ENCODE measurements around the gene RDX. TPM values are rescaled to one million over a fixed set of nuclear protein-coding genes. Genes with fewer than 3 reads are reported as not detected.
A peak's percentile ranks its signal among the peaks of the same experiment; 100 is the strongest.

RDX gene
- total RNA-seq, 1 experiment from 2014 or later: 196 TPM

- no peaks in the 10 kb centered on the region; the same call in 1 of the 2 replicates for H4K20me1 ChIP-seq (ENCODE audit: insufficient read depth)
- H3K79me2 ChIP-seq (ENCODE audit: low read depth): peaks cover 5% of the 10 kb centered on the region
- H3K9me3 ChIP-seq (ENCODE audit: insufficient read depth, low read depth): no peaks in the 10 kb centered on the region
- H3K27ac ChIP-seq: no peak overlapping the region
- H3K27me3 ChIP-seq (ENCODE audit: insufficient read depth, low read depth): no peaks in the 10 kb centered on the region
- no peaks in the 10 kb centered on the region for H3K9me2 ChIP-seq (ENCODE audit: insufficient read depth)
- H2AFZ ChIP-seq: no peak overlapping the region
- H3F3A ChIP-seq (ENCODE audit: insufficient read depth, low read depth): peaks cover 19% of the 10 kb centered on the region
- BruUV-seq (replicated peaks): no TSS peak
- ChIA-PET POLR2A (ENCODE audit: unreplicated experiment) (interaction anchor here (0.6 kb wide), 2 partner anchors 94 to 1635 kb away, joined by 3 to 5 read pairs; no protein-coding TSS in a partner anchor), CTCF (interaction anchor here (0.7 kb wide), 1 partner anchor 85 kb away, joined by 3 read pairs; no protein-coding TSS in a partner anchor)
- no peak overlapping the region for H3K4me3 ChIP-seq
- H3K4me2 ChIP-seq: no peak overlapping the region
- intact Hi-C loops (cut with micrococcal nuclease; ENCODE audit: unreplicated experiment): no loop called here
- TF ChIP-seq EZH2 (IDR thresholded peaks at IDR 0.05; ENCODE audit: low read depth) (no peak), CTCF (conservative IDR thresholded peaks at IDR 0.05) (no peak)
- DNase-seq: no peak
- H3K36me3 ChIP-seq (ENCODE audit: low read depth): peaks cover 81% of the 10 kb centered on the region
- H3K4me1 ChIP-seq (replicated peaks; ENCODE audit: insufficient read depth): no peaks in the 10 kb centered on the region
Observed at GRCh38 chr11:110160016-110160415, 136.4 kb downstream of the RDX start.

GRCh38 chr11:110159476-110159875 lies 136.9 kb downstream of the RDX start:
- BruUV-seq (replicated peaks): no TSS peak
- no peaks in the 10 kb centered on the region; the same call in 1 of the 2 replicates for H4K20me1 ChIP-seq (ENCODE audit: insufficient read depth)
- H3K36me3 ChIP-seq (ENCODE audit: low read depth): peaks cover 78% of the 10 kb centered on the region
- H3F3A ChIP-seq (ENCODE audit: insufficient read depth, low read depth): peaks cover 19% of the 10 kb centered on the region
- H3K79me2 ChIP-seq (ENCODE audit: low read depth): peaks cover 5% of the 10 kb centered on the region
- ChIA-PET POLR2A (ENCODE audit: unreplicated experiment) (no interaction called here), CTCF (no interaction called here)
- no peaks in the 10 kb centered on the region for H3K9me2 ChIP-seq (ENCODE audit: insufficient read depth)
- no peaks in the 10 kb centered on the region for H3K9me3 ChIP-seq (ENCODE audit: insufficient read depth, low read depth)
- no peaks in the 10 kb centered on the region for H3K27me3 ChIP-seq (ENCODE audit: insufficient read depth, low read depth)
- no peak overlapping the region for H2AFZ ChIP-seq
- intact Hi-C loops (cut with micrococcal nuclease; ENCODE audit: unreplicated experiment): no loop called here
- no peak for DNase-seq
- H3K27ac ChIP-seq: peak overlapping the region; percentile 30; the same call in 1 of the 2 replicates
- H3K4me1 ChIP-seq (replicated peaks; ENCODE audit: insufficient read depth): no peaks in the 10 kb centered on the region
- TF ChIP-seq EZH2 (IDR thresholded peaks at IDR 0.05; ENCODE audit: low read depth) (no peak), CTCF (conservative IDR thresholded peaks at IDR 0.05) (no peak)
- no peak overlapping the region for H3K4me3 ChIP-seq
- H3K4me2 ChIP-seq: no peak overlapping the region

- H3K36me3 ChIP-seq (ENCODE audit: low read depth): peaks cover 74% of the 10 kb centered on the region
- H3K27ac ChIP-seq: peak overlapping the region; percentile 14; the same call in 1 of the 2 replicates
- H3K79me2 ChIP-seq (ENCODE audit: low read depth): peaks cover 9% of the 10 kb centered on the region
- H3K4me1 ChIP-seq (replicated peaks; ENCODE audit: insufficient read depth): no peaks in the 10 kb centered on the region
- no peak overlapping the region for H2AFZ ChIP-seq
- no peaks in the 10 kb centered on the region for H3K27me3 ChIP-seq (ENCODE audit: insufficient read depth, low read depth)
- no peaks in the 10 kb centered on the region for H3K9me2 ChIP-seq (ENCODE audit: insufficient read depth)
- intact Hi-C loops (cut with micrococcal nuclease; ENCODE audit: unreplicated experiment): no loop called here
- H3K4me3 ChIP-seq: no peak overlapping the region
- no peaks in the 10 kb centered on the region; the same call in 1 of the 2 replicates for H4K20me1 ChIP-seq (ENCODE audit: insufficient read depth)
- ChIA-PET POLR2A (ENCODE audit: unreplicated experiment) (no interaction called here), CTCF (no interaction called here)
- H3F3A ChIP-seq (ENCODE audit: insufficient read depth, low read depth): peaks cover 19% of the 10 kb centered on the region
- H3K4me2 ChIP-seq: no peak overlapping the region
- H3K9me3 ChIP-seq (ENCODE audit: insufficient read depth, low read depth): no peaks in the 10 kb centered on the region
- TF ChIP-seq EZH2 (IDR thresholded peaks at IDR 0.05; ENCODE audit: low read depth): no peak
- TF ChIP-seq CTCF (conservative IDR thresholded peaks at IDR 0.05): no peak
- BruUV-seq (replicated peaks): no TSS peak
- no peak for DNase-seq
Observed at GRCh38 chr11:110158317-110159200, 137.9 kb downstream of the RDX start.

Data from PC-9 (cell line).